Activated CD8-positive, alpha-beta T cell treated with anti-CD3 and anti-CD28 coated beads for 36 hours (primary cell): Measurements from ENCODE around the gene ISG20. TPM values are rescaled to one million over a fixed set of nuclear protein-coding genes. Genes with fewer than 3 reads are reported as not detected.

Source experiments
- ATAC-seq: fragments of 200-7000 bp; cut with Tn5 transposase; one replicate; pipeline ENCODE4 v1.10.0; 2021; ENCODE audit warnings: mild to moderate bottlenecking, moderate library complexity
- CTCF ChIA-PET: fragments of 350-600 bp; sonication (Branson Sonifier 250); formaldehyde crosslinking; loops from one replicate; lab custom pipeline; 2021; ENCODE audit warnings: antibody characterized with exemption; lab: Charles Lee
- POLR2A ChIA-PET: fragments of 350-600 bp; sonication (Branson Sonifier 250); formaldehyde crosslinking; loops from one replicate; lab custom pipeline; 2021; ENCODE audit warnings: antibody characterized with exemption; lab: Charles Lee
- DNase-seq: peaks from one replicate; pipeline ENCODE4 v3.0.0-alpha.2; 2020
- H3K27ac Mint-ChIP-seq: one replicate; pipeline ENCODE4 v1.8.0; 2021; ENCODE audit warnings: mild to moderate bottlenecking, mixed read lengths
- H3K27me3 Mint-ChIP-seq: one replicate; pipeline ENCODE4 v1.8.0; 2021; ENCODE audit warnings: mixed read lengths
- H3K36me3 Mint-ChIP-seq: one replicate; pipeline ENCODE4 v1.8.0; 2021; ENCODE audit warnings: low read depth, mixed read lengths
- H3K4me1 Mint-ChIP-seq: one replicate; pipeline ENCODE4 v1.8.0; 2021; ENCODE audit warnings: low read depth, mixed read lengths
- H3K4me3 Mint-ChIP-seq: one replicate; pipeline ENCODE4 v1.8.0; 2021; ENCODE audit warnings: mild to moderate bottlenecking, moderate library complexity, mixed read lengths
- H3K9me3 Mint-ChIP-seq: one replicate; pipeline ENCODE4 v1.8.0; 2021; ENCODE audit warnings: mixed read lengths
- CTCF ChIP-seq: fragments of 200-600 bp; IDR thresholded peaks from one replicate; pipeline ENCODE4 v1.8.0; 2022; ENCODE audit warnings: antibody characterized with exemption, mild to moderate bottlenecking
- intact Hi-C: fragments of 100-400 bp; cut with micrococcal nuclease; formaldehyde crosslinking; loops from one replicate; pipeline ENCODE4 v1.10.0; 2022
- total RNA-seq, 2 experiments: library from RNA; stranded (reverse); gene quantifications; one replicate each; pipeline ENCODE4 v1.2.3, GENCODE V29; 2021

ISG20 gene
- total RNA-seq, 2 experiments from 2014 or later, result 75.1 to 82.8 TPM

GRCh38 chr15:88674661-88675060 is 35.8 kb downstream of the ISG20 start:
- DNase-seq (no peak), ATAC-seq (no peak)
- Mint-ChIP-seq H3K36me3 (no peaks in the 10 kb centered on the region), H3K4me3 (no peak overlapping the region), H3K27ac (no peak overlapping the region), H3K9me3 (no peaks in the 10 kb centered on the region), H3K4me1 (no peaks in the 10 kb centered on the region), H3K27me3 (peaks cover 12% of the 10 kb centered on the region)
- POLR2A ChIA-PET, result interaction anchor here (0.7 kb wide), 1 partner anchor 30 kb away, joined by 3 read pairs; no protein-coding TSS in a partner anchor
- CTCF ChIA-PET, result interaction anchor here (2.4 kb wide), 1 partner anchor 10 kb away, joined by 8 read pairs; no protein-coding TSS in a partner anchor
- TF ChIP-seq CTCF, result no peak
- intact Hi-C loops, result no loop called here

DNA sequence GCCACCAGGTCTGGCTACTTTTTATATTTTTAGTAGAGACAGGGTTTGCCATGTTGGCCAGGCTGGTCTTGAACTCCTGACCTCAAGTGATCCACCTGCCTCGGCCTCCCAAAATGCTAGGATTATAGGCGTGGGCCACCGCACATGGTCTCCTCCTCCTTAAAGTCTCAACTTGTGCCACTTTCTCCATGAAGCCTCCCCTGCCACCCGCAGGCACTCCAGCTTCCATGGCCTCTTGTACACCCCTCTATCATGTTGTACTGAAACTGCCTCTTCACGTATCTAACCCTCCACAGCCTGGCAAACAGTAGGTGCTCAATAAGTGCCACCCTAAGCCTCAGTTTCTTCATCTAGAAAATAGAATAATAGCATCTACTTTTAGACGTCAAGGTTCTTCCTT is 39.9 kb downstream of the ISG20 start:
- no peak for DNase-seq
- no peak for ATAC-seq
- no peak for TF ChIP-seq CTCF
- H3K9me3 Mint-ChIP-seq, result no peaks in the 10 kb centered on the region
- ChIA-PET POLR2A (no interaction called here), CTCF (no interaction called here)
- no peak overlapping the region for H3K27ac Mint-ChIP-seq
- intact Hi-C loops, result no loop called here
- H3K4me1 Mint-ChIP-seq, result no peaks in the 10 kb centered on the region
- no peak overlapping the region for H3K4me3 Mint-ChIP-seq
- no peaks in the 10 kb centered on the region for H3K36me3 Mint-ChIP-seq
- peaks cover 2% of the 10 kb centered on the region for H3K27me3 Mint-ChIP-seq

DNA sequence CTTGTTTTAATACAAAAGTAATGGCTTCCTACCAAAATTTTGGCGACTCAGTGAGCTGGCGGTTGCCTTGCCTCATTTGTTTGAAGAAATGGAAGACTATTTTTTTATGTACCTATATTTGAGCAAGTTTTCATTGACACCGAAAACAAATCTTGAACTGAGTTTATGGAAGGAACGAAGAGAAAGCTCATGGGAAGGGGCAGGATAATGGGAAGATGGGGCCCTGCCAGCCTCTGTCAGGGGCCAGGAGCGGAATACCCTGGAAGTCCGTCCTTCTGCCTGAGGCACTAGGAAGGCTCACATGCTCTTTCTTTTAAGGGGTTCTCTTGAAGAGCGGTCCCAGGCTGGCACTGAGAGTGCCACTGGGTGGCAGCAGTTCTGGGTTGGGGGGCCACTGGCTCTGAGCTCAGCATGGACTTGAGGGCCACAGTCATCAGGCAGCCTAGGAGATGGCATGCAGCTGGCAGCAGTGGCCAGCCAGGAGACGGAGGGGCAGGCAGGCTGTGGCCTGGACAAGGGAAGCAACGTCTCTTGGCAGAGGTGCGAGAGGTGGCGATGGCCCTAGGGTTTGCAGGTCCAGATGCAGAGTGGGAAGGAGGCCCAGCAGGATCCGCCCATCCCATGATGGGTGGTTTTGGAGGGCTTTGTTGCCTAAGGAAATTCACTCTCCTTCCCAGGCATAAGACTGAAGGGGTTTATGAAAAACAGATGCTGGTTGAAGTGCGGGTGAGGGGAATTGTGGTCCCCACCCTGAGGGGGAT is 41.6 kb downstream of the ISG20 start:
- no peak for TF ChIP-seq CTCF
- ChIA-PET POLR2A (no interaction called here), CTCF (no interaction called here)
- intact Hi-C loops, result no loop called here
- Mint-ChIP-seq H3K4me3 (no peak overlapping the region), H3K27ac (no peak overlapping the region), H3K36me3 (no peaks in the 10 kb centered on the region), H3K9me3 (no peaks in the 10 kb centered on the region), H3K4me1 (no peaks in the 10 kb centered on the region), H3K27me3 (peaks cover 2% of the 10 kb centered on the region)
- DNase-seq (no peak), ATAC-seq (no peak)

GRCh38 chr15:88681610-88682221 is 42.9 kb downstream of the ISG20 start:
- Mint-ChIP-seq H3K4me3 (no peak overlapping the region), H3K27me3 (peaks cover 2% of the 10 kb centered on the region), H3K36me3 (no peaks in the 10 kb centered on the region), H3K9me3 (no peaks in the 10 kb centered on the region), H3K4me1 (no peaks in the 10 kb centered on the region), H3K27ac (no peak overlapping the region)
- no peak for DNase-seq
- TF ChIP-seq CTCF, result no peak
- ChIA-PET CTCF (interaction anchor here (0.9 kb wide), 1 partner anchor 11 kb away, joined by 3 read pairs; no protein-coding TSS in a partner anchor), POLR2A (no interaction called here)
- ATAC-seq, result no peak
- intact Hi-C loops, result no loop called here

GRCh38 chr15:88684345-88684744 is 45.5 kb downstream of the ISG20 start:
- Mint-ChIP-seq H3K27ac (no peak overlapping the region), H3K4me1 (no peaks in the 10 kb centered on the region), H3K9me3 (no peaks in the 10 kb centered on the region), H3K36me3 (no peaks in the 10 kb centered on the region), H3K4me3 (no peak overlapping the region), H3K27me3 (peaks cover 2% of the 10 kb centered on the region)
- ATAC-seq (no peak), DNase-seq (no peak)
- intact Hi-C loops, result no loop called here
- ChIA-PET POLR2A (no interaction called here), CTCF (interaction anchor here (1.0 to 1.6 kb wide), 2 partner anchors 20 to 29 kb away, joined by 4 to 5 read pairs; no protein-coding TSS in a partner anchor)
- TF ChIP-seq CTCF, result no peak
